ENCODE measurements around the gene CERT1.

GRCh38 chr5:75438722-75439121, 72.7 kb downstream of the CERT1 start:
- TF ChIP-seq, protein P1, sequence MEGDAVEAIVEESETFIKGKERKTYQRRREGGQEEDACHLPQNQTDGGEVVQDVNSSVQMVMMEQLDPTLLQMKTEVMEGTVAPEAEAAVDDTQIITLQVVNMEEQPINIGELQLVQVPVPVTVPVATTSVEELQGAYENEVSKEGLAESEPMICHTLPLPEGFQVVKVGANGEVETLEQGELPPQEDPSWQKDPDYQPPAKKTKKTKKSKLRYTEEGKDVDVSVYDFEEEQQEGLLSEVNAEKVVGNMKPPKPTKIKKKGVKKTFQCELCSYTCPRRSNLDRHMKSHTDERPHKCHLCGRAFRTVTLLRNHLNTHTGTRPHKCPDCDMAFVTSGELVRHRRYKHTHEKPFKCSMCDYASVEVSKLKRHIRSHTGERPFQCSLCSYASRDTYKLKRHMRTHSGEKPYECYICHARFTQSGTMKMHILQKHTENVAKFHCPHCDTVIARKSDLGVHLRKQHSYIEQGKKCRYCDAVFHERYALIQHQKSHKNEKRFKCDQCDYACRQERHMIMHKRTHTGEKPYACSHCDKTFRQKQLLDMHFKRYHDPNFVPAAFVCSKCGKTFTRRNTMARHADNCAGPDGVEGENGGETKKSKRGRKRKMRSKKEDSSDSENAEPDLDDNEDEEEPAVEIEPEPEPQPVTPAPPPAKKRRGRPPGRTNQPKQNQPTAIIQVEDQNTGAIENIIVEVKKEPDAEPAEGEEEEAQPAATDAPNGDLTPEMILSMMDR (IDR thresholded peaks at IDR 0.05; ENCODE audit: extremely low read depth in 1 of 2, insufficient read depth in 1 of 2, low read depth in 1 of 2, low read length in 2 of 2) = no peak
- no peak for TF ChIP-seq MYC (IDR thresholded peaks at IDR 0.05; ENCODE audit: low read depth, low read length)
- TF ChIP-seq, protein P2, sequence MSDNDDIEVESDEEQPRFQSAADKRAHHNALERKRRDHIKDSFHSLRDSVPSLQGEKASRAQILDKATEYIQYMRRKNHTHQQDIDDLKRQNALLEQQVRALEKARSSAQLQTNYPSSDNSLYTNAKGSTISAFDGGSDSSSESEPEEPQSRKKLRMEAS (IDR thresholded peaks at IDR 0.05; ENCODE audit: insufficient read depth, insufficient read length) = no peak
- TF ChIP-seq POLR2A (IDR thresholded peaks at IDR 0.05; ENCODE audit: low read depth, low read length) = no peak
- no peak for TF ChIP-seq EZH2 (IDR thresholded peaks at IDR 0.05; ENCODE audit: borderline replicate concordance, low read depth, low read length, severe bottlenecking)

Measured in endothelial cell of umbilical vein (primary cell).